Neural cell (in vitro differentiated cells): ENCODE data around the gene KLHL30.

Source experiments
- POLR2AphosphoS5 ChIP-seq: IDR thresholded peaks from 2 replicates; pipeline ENCODE4 v1.6.1; 2012
- RAD21 ChIP-seq: fragments of 450-650 bp; conservative IDR thresholded peaks from 2 replicates; pipeline ENCODE4 v1.6.1; 2014; ENCODE audit warnings: antibody characterized with exemption, mild to moderate bottlenecking, moderate library complexity
- TF ChIP-seq, protein P1 (sequence below): fragments of 450-650 bp; IDR thresholded peaks from 2 replicates; pipeline ENCODE4 v1.5.1; 2014; ENCODE audit warnings: antibody characterized with exemption, mild to moderate bottlenecking, moderate library complexity; ENCODE audit not compliant: poor library complexity, severe bottlenecking

DNA sequence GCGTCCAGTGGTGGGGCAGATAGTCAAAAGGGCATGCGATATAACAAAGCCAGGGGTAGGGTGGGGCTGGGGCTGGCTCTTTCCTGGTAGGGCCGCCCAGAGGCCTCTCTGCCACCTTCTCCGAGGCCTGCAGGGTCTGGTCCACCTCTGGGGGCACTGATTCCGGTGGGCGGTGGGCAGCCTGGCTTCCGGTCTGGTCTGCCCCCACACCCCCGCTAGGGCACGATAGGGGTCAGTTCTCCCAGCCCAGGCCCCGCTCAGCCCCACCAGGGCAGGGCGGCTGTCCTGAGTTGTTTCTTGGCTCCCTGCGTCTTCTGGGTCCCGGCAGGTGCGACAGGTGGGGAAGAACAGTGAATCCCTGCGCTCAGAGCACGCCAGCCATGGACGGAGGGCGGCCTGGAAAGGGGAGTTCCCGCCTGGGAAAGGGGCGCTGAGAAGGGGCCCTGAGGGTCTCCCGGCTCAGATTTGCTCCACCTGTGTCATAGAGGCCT, 19.6 kb downstream of the KLHL30 start:
- TF ChIP-seq, protein P1, sequence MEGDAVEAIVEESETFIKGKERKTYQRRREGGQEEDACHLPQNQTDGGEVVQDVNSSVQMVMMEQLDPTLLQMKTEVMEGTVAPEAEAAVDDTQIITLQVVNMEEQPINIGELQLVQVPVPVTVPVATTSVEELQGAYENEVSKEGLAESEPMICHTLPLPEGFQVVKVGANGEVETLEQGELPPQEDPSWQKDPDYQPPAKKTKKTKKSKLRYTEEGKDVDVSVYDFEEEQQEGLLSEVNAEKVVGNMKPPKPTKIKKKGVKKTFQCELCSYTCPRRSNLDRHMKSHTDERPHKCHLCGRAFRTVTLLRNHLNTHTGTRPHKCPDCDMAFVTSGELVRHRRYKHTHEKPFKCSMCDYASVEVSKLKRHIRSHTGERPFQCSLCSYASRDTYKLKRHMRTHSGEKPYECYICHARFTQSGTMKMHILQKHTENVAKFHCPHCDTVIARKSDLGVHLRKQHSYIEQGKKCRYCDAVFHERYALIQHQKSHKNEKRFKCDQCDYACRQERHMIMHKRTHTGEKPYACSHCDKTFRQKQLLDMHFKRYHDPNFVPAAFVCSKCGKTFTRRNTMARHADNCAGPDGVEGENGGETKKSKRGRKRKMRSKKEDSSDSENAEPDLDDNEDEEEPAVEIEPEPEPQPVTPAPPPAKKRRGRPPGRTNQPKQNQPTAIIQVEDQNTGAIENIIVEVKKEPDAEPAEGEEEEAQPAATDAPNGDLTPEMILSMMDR, result no peak
- TF ChIP-seq RAD21 (no peak), POLR2AphosphoS5 (no peak)
